HG03135 (cell line): Measurements from ENCODE around the gene SRXN1.

Source experiments
- ATAC-seq: cut with Tn5 transposase; IDR thresholded peaks from one replicate; pipeline ENCODE4 v1.9.1; 2021; ENCODE audit warnings: mild to moderate bottlenecking, moderate library complexity; ENCODE audit not compliant: unreplicated experiment

Gene SRXN1

DNA sequence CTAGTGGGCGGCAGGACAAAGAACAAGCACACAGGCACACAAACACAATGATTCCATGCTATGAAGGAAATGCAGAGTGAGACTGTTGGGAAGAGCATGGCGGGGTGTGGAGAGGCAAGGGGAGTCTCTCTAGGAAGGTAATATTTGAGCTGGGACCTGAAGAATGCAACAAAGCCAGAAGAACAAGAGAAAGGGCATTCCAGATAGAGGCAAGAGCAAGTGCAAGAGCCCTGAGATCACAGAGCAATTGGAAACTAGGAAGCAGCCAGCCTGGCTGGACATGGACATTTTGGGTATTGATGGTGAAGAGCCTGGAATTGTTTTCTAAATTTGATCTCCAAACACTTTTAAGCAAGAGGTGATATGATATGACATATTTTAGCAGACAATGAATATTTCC lies 15.4 kb downstream of the SRXN1 start:
- ATAC-seq = no peak

DNA sequence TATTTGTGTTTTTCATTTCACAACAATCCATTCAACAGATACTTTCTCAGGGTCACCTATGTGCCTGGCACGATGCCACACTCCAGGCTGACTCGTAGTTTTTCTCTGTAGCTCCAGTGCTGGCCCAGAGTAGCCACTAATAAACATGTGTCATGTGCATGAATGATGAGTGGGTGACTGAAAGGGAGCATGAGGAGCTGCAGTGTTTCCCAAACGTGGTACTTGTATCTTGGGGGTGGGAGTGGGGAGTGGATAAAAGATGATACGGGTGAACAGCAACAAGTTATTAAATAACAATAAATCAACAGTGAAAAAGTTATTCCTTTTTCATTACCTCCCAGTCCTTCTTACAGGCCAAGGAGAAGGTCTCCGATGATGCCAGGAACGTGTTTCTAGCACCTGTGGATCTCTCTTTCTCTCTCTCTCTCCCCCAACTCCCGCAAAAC lies 17.1 kb downstream of the SRXN1 start:
- ATAC-seq = no peak

DNA sequence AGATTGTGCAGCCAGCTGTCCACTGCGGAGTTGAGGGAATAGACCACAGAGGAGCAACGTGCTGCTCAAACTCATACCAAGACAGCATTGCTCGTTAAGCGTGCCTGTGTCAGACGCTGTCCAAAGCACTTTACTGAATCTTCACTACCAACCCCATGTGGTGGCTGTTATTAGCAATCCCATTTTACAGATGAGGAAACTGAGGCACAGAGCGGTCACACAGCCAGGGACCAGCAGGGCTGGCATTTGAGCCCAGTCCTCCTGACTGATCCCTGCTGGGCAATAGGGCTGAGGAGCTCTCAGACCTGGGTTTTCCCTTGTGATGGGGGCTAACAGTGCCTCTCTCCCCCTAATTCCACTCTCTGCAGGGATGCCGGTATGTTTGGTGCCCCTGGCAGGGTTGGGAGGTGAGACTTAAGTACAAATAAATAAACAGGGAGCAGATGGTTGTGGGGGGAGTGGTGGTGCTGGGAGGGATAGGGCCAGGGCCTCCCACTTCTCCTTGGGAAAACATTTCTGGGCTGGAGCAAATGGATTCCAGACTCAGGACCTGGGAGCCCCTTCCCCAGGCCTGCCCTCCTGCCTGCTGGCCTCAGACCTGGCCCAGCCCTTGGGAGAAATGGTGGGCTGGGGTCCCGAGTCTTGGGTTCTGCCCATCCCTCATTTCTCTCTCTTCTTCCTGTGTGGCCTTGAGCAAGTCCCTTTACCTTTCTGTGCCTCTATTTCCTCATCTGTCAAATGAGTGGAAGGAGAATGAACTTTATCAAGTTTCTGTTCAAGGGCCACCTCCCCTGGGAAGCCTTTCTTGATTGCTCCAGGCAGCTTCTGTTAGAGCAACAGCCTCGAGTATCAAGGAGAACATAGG lies 17.7 kb downstream of the SRXN1 start:
- no peak for ATAC-seq

DNA sequence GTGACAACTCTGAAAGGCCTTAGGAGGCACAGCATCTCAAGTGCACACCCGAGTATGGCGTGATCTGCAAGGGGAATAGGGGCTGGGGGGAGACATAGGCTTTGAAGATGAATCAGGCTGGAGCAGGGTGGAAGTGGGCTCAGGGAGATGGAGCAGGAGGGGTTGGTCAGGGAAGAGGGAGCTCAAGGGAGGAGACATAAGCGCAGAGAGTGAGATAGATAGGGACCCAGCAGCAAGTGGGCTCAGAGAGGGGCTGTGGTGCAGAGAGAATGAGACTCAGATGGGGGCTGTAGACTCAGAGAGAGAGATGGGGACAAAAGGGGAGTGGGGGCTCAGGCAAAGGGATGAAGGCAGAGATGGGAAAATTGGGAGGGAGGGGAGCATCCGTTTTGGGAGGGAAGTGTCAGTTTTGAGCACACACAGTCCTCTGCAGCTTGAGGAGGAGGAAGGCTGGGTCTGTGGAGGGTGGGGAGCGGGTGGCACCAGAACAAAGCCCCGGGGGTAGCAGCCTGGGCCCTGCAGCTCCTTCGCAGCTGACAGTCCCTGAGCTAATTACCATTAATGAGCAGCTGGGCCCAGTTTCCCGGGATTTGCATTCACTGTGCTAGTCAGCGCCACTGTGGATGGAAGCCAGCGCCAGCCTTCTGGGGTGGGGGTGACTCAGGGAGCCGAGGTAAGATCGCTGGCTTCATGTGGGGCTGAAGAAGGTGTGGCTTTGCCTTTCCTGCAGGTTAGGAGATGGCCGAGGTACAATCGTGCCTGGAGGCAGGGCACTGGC lies 18.7 kb downstream of the SRXN1 start:
- ATAC-seq = no peak

DNA sequence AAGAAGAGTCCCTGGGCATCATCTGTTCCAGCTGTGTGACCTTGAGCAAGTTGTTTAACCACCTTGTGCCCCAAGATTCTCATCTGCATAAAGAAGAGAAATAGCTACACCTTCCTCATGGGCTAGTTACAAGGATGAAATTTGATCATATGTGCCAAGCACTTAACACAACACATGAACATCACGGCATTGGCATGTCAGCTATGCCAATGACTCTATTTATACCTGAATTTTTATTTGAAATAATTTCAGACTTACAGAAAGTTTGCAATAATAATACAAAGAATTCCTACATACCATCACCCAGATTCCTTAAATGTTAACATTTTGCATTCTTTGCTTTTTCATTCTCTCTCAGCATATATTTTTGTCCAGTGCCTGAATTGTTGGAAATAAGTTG lies 21.9 kb downstream of the SRXN1 start:
- ATAC-seq = no peak

DNA sequence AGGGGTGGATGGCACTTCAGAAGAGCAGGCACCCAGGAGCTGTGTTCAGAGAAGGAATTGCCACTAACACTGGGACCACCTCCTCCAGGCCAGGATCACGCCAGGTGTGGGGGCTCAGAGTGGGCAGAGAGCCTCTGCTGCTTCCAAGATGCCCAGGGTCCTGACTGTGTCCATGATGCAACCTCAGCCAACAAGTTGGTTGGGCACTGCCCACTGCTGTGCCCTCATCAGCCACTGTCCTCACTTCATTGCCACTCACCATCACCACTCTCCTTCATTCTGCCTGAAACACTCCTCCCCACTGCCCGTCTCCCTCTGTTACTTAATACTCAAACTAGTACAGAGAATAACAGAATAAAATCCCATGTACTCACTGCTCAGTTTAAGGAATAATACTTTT lies 26.4 kb downstream of the SRXN1 start:
- ATAC-seq = no peak

DNA sequence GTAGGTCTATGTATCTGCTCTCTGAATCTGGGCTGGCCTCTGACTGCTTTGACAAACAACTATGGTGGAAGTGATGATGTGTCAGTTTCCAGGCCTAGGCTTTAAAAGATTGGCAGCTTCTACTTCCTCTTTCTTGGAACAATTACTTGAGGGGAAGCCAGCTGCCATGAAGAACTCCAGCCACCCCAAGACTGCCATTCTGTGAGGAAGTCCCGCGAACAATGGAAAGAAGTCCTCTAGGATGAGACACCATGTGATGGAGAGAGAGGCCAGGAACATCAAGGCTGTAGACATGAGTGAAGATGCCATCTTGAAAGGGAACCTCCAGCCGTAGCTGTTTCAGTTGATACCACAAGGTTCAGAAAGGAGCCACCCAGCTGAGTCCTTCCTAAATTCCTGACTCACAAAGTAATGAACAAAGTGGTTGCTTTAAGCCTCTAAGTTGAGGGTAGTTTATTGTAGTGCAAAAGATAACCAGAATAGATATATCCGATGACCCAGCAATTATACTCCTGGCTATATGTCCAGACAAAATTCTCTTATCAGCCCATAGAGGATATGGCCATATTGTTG lies 27.6 kb downstream of the SRXN1 start:
- no peak for ATAC-seq

DNA sequence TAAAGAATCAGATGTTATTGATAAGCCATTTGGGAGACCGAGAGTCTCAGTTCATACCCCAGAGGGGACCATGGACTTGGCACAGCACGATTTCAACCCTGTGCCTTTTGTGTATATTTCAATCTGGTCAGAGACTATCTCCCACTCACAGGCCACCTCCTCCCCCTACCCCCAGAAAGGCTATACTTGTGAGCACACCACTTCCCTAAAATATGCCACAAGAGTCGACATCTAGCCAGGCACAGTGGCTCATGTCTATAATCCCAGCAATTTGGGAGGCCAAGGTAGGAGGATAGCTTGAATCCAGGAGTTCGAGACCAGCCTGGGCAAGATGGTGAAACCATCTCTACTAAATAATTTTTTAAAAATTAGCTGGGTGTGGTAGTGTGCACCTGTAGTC lies 29.3 kb downstream of the SRXN1 start:
- no peak for ATAC-seq

DNA sequence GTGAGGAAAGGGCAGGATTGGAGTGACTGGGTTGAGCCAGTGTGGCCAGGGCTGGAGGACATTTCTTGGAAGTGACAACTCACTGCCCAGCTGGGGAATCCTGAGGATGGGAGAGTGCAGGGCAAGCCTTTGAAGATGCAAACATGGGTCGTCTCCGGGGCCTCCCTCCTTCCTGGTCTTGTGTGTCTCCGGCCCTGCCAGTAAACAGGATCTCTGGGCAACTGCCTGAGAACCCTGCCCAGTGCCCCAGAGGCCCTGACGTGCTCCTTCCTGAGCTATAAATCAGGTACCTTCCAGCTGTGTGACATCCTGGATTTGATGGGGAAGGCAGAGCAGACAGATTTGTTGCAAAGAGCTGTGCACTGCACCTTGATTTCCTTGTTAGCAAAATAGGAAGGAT lies 30.0 kb downstream of the SRXN1 start:
- ATAC-seq = no peak

DNA sequence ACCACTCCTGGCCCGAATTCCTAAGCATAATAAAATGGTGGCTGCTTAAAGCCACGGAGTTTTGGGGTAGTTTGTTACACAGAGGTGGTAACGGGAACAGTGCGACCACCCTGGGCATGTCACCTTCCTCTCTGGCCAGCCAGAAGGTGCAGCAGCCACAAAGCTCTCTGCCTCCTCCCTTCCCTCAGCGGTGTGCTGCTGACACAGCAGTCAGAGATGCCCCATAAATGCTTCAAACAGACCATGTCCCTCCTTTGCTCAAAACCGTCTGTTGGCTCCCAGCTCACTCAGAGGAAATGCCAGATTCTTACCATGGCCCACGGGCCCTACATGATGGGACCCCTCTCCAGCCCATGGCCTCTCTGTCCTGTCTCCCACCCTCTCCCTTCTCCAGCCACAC lies 30.8 kb downstream of the SRXN1 start:
- no peak for ATAC-seq

DNA sequence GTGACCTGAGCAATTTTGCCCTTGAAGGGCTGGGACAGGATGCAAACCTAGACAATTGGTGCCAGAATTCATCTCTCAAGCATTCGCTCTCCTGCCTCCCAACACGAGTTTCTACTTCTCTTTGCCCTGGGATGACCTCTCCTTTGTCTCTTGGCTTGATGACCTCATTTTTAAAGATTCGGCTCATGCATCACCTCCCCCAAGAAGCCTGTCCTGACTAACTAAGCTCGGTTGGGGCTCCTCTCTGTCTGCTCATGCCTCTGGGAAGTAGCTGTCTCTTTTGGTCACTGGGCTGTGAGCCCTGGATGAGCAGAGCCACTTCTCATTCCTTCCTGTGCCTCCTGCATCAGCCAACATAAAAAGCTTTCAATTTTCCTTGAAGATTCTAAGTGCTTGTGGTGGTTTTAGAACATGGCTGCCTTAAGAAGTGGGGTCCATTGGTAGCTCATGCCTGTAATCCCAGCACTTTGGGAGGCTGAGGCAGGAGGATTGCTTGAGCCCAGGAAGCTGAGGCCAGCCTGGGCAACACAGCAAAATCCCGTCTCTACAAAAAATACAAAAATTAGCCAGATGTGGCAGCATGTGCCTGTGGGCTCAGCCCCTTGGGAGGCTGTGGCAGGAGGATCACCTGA lies 31.8 kb downstream of the SRXN1 start:
- no peak for ATAC-seq

DNA sequence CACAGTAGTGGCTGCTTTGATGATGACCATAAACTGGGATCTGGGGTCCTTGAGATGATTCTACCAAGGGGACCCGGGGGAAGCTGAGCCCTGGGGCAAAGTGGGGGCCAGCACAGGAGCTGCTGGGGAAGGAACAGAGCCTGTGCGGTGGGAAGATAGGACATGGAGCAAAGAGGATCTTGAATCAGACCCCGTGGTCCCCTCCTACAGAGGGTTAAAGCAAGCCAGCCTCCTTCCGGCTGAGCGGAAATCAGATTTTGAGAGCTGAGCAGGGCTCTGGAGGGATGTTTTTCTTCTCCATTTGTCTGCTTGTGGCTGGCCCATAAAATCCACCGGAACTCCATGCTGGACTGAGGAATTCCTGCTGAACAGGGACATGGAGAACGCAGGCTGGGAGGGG lies 32.8 kb downstream of the SRXN1 start:
- no peak for ATAC-seq

DNA sequence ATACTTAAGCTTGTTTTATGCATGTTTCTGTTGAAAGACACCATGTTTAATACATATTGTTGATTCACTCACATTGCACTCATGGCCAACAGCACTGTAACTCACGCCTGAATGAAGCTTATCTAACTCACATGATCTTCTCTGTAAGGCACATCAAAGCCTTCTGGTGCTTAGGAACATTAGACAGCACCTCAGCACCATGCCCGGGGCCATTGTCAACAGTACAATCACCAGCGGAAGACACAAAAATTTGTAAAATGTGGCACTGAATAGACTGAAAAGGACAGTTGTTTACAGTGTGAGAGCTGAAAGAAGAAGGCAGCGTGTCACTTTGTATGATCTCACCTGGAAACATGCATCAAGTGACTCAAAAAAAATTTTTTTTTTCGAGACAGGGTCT lies 34.0 kb downstream of the SRXN1 start:
- ATAC-seq = no peak

DNA sequence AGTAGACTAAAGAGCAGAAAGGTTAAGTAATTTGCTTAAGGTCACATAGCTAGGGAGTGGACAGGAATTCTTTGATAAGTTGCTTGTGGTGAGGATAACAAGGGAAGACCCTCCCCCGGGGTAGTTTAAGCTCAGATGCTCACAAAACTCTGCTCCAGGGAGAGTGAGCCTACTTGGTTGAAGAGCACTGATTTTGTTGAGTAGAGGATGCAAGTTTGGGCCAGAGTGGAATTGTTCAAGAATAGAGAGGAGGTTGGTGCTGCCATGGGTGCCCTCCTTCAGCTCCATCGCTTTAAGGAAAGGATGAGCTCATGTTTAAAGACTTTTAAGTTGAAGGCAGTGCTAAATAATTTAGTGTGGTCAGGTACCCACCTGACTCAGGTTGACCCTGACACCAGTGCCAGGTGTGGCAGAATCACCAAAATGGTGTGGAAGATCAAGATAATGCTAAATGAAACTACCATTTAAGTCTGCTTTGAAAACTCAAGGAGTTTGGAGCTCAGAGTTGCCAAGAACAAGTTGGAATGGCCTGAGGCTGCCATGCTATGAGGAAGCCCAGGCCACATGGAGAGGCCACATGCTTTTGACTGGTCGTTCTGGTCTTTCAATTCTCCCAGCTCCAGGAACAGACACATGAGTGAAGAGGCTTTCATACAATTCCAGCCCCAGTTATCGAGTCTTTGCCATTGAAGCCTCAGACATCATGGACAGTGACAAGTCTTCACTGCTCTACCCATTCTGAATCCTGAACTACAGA lies 34.9 kb downstream of the SRXN1 start:
- ATAC-seq = no peak

DNA sequence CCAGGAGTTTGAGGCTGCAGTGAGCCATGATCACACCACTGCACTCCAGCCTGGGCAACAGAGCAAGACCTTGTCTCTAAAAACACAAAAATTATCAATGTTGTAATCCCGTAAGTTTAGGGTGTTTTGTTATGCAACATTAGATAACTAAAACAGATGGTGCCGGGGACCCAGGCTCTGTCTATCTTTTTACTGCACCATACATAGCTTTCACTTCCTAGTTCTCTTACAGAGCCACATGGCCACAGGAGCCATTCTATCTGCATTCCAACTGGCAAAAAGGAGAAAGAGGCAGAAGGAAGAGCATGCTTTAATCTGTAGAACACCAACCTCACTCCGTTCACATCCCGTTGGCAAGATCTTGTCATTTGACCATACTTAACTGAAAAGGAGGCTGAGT lies 37.5 kb downstream of the SRXN1 start:
- no peak for ATAC-seq

DNA sequence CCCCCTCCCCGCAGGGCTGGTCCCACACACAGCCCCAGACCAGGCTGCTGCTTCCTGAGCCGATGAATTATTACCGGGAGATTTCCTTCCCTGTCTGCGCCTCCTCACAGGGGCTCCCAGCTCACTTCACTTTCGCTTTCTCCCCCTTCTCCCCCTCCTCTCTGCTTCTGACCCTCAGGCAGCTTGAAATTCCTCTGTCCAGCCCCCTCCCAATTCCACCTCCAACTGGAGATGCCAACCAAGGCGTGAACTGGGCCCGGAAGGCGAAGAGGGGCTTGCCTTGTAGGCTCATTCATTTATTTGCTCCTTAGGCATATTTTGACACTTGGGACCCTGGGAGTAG lies 41.2 kb downstream of the SRXN1 start:
- ATAC-seq = no peak

DNA sequence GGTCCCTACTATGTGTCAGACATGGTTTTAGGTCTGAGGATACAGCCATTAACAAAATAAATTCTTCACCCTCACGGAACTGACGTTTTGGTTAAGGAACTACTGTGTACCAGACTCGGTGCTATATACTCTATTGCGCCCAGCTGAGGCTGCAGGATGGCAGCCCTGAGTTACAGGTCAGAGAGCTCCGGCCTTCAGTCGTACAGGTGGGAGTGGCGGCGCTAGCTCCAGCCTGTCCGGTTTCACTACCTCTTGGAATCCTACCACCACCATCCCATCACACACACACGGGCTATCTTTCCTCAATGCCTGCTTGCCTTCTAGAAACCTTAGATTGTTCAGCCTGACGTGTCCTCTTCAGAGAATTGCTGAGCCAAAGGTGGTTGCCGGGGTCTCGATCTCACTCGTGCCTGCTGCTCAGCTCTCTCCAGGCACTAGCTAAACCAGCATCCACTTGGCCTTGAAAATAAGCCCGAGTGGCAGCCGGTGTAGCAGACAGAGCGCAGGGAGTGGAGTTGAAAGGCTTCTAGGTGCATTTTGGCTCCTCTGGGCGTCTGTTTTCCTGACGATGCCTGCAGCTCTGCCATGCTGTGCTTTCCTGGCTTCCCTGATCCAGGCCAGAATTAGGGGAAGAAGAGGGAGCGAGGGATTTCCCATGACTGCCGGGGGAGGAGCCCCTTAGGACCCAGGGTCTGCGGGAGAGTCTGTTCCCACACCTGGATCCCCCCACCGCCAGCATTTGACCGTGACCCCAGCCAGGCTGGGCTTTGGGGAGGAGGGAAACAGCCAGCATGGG lies 41.8 kb downstream of the SRXN1 start:
- no peak for ATAC-seq

DNA sequence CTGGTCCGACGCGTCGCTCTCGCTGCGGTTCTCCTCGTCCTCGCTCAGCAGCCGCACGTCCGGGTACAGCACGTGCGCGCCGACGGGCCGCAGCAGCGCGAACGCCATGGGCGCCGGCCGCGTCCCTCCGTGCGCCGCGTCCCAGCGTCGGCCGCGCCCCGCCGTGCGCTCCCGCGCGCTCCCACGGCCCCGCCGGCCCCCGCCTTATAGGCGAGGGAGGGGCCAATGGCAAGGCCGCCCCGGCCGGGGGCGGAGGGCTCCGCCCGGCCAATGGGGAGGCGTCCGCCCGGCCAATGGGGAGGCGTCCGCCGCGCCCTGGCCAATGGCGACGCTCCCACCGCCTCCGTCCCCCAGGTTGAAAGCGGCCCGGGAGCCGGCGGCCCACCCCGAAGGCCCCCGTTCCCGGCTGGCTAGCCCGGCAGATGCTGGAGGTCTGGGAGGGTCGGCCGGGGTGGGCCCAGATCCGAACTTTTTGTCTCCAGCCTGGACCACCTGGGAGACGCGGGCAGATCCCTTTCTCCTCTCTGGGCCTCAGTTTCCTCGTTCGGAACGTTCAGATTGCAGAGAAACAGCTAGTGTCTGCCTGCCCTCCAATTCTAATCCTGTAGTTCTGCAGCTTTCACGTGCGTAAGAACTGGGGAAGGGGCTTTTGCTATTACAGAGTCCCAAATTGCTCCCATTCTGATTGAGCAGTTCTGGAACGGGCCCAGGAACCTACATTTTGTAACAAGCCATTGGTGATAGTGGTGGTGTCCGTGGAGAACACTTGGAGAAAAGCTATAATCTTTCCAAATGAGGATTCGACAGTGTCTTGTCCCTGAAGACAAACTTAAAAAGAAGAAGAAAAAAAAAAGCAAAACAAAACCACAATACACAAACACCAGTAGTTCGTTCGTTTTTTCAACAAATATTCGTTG lies 42.6 kb downstream of the SRXN1 start, which contains the start of gene TCF15:
Gene TCF15, minus strand, starts transcription at position 180 of the 917 bp plus-strand sequence. Its CDS starts 72 bp downstream, at position 108.
- no peak for ATAC-seq
